HG02840 (cell line): ENCODE results near the gene COL5A1.

Source experiments
- ATAC-seq: cut with Tn5 transposase; IDR thresholded peaks from one replicate; pipeline ENCODE4 v1.9.1; 2021; ENCODE audit warnings: mild to moderate bottlenecking, moderate library complexity, moderate number of reproducible peaks; ENCODE audit not compliant: unreplicated experiment, low FRiP score

COL5A1 gene

GRCh38 chr9:134778156-134778555 lies 136.6 kb downstream of the COL5A1 start:
- no peak for ATAC-seq

GRCh38 chr9:134778841-134779411 lies 137.3 kb downstream of the COL5A1 start:
- ATAC-seq: no peak

GRCh38 chr9:134779640-134780039 lies 138.0 kb downstream of the COL5A1 start:
- no peak for ATAC-seq

GRCh38 chr9:134781591-134782302 lies 140.1 kb downstream of the COL5A1 start:
- ATAC-seq: no peak

- no peak for ATAC-seq
Observed at GRCh38 chr9:134782921-134783698, 141.5 kb downstream of the COL5A1 start.

GRCh38 chr9:134783699-134784039 lies 142.1 kb downstream of the COL5A1 start:
- ATAC-seq: no peak

GRCh38 chr9:134784577-134785305 lies 143.1 kb downstream of the COL5A1 start:
- no peak for ATAC-seq

- no peak for ATAC-seq
Observed at GRCh38 chr9:134785325-134786108, 143.9 kb downstream of the COL5A1 start.

- no peak for ATAC-seq
Observed at GRCh38 chr9:134787601-134788531, 146.3 kb downstream of the COL5A1 start.

- no peak for ATAC-seq
Observed at GRCh38 chr9:134789168-134789567, 147.6 kb downstream of the COL5A1 start.

GRCh38 chr9:134791009-134791408 lies 149.4 kb downstream of the COL5A1 start:
- ATAC-seq: no peak

GRCh38 chr9:134792627-134793026 lies 151.0 kb downstream of the COL5A1 start:
- no peak for ATAC-seq

GRCh38 chr9:134793288-134794188 lies 151.9 kb downstream of the COL5A1 start:
- ATAC-seq: no peak

- no peak for ATAC-seq
Observed at GRCh38 chr9:134794663-134795370, 153.2 kb downstream of the COL5A1 start.

GRCh38 chr9:134795446-134795845 lies 153.8 kb downstream of the COL5A1 start:
- no peak for ATAC-seq

- ATAC-seq: no peak
Observed at GRCh38 chr9:134796882-134797281, 155.3 kb downstream of the COL5A1 start.

- no peak for ATAC-seq
Observed at GRCh38 chr9:134800791-134801339, 159.3 kb downstream of the COL5A1 start.
